Stimulated activated CD4-positive, alpha-beta T cell treated with anti-CD3 and anti-CD28 coated beads, Interleukin-1b, Interleukin-23, amount 100 ng/mL, for 24 hours (primary cell): ENCODE results near the gene OTOF.

ENCODE experiments used
- DNase-seq, 4 experiments: peaks; one replicate each; pipeline ENCODE4 v3.0.0-alpha.2; 2020; ENCODE audit warnings: low read depth in 4 of 4, low spot score in 1 of 4

OTOF gene

DNA sequence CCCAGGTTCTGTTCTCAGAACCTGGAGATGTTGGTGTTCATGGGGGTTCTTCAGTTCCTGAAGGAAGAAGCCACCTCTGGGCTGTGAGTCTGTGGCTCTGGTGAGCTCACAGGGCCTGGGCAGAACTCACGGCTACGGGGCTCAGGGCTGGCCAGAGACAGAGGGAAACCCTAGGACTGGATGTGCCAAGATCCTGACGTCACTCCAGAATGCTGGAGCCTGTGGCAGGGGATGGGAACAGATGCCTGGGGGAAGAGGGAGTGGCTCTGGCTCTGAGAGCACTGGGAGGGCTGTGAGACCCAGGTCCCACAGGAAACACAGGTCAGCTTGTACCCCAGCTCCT is at the start of gene OTOF:
Gene OTOF, minus strand, starts transcription at position 214 of the 343 bp plus-strand sequence.
- no peak for DNase-seq

DNA sequence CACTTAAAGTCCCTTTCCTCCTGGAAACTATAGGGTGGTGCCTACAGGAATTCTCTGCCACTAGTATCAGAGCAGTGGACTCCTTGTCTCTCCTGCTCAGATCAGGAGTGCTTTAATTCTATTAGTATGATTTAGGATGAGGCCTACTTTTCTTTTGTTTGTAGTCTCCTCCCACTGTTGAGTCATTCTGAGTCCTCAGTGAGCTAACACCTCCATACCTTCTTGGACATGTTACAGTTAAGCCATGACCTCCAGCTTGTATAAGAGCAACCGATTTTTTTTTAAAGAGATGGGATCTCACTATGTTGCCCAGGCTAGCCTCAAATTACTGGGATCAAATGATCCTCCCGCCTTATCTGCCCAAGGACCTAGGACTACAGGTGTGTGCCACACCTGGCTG is 48.7 kb upstream of the OTOF start:
- DNase-seq: no peak

DNA sequence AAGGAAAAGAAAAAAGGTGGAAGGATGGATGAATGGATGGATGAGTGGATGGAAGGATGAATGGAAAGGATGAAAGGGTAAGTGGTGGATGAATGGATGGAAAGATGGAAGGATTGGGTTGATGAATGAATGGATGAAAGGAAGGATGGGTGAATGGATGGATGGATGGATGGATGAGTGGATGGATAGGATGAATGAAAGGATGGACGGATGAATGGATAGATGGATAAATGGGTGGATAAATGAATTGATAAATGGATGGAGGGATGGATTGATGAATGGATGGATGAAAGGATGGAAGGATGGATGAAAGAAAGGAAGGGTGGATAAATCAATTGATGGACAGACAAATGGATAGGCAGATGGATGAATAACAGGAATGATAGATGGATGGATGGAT is 48.2 kb upstream of the OTOF start:
- no peak for DNase-seq

DNA sequence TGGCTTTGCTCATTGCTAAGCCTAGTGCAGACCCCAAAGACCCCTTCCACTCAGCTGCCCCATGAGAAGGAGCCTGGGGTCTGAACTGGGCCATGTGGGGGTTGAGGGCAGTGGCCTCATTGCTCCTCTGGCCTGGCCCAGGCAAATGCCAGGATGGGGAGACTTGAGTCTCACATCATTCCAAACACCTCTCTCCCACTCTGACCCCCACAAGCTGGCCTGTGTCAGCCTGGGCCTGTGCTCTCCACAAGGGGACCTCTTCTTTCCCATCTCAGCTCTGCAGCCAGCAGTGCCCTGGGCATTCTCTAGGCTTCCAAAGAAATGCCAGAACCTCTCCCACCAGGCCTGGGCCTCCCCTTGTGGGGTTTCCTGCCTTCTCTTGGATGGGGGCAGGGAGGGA is 45.8 kb upstream of the OTOF start:
- DNase-seq: no peak

DNA sequence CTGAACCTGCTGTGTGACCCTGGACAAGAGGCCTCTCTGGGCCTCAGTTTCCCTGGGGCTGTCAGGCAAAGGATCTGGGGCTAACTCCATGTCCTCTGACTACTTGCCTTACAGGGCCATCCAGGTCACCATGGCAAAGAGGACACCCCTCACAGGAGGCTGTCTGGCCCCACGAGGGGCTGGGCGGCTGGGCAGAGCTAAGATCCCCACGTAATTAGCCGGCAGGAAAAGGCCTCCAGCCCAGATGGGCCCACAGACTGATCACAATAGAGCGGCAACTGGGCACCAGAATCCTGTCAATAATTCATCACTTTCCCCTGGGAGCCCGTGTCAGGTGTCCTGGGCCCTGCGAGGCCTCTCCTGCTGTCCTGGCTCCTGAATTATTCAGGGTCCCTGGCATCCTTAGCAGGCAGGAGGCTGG is 44.8 kb upstream of the OTOF start:
- no peak for DNase-seq

DNA sequence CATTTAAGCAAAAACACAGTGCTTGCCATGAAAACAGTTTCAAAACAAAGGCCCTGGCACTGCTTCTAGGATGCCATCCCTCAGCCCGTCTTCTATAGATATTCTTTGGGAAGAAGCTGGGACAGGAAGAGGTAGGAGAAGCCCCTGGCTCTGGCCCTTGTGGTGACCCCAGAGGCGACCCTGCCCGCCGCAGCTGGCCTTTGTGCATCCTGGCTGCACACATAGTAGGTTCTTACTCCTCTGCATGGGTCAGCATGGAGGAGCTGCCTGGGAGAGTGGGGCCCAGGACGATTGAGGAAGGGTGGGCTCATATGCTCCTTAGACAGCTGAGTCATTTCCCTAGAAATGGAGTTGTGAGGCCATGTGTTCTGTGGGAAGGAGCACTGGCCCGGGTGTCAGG is 44.4 kb upstream of the OTOF start:
- no peak for DNase-seq

DNA sequence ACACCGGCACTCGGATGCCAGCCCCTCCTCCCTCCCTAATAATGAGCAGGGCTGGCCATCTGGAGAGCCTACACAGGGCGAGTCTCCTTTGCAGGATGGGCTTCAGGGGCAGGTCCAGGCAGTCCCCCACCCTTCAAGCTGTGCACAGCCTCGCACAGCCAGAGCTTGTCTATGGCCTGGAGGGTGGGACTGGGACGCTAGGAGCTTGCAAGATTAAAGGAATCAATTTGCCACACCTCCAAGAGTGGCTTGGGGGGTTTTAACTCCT is 43.9 kb upstream of the OTOF start:
- no peak for DNase-seq

DNA sequence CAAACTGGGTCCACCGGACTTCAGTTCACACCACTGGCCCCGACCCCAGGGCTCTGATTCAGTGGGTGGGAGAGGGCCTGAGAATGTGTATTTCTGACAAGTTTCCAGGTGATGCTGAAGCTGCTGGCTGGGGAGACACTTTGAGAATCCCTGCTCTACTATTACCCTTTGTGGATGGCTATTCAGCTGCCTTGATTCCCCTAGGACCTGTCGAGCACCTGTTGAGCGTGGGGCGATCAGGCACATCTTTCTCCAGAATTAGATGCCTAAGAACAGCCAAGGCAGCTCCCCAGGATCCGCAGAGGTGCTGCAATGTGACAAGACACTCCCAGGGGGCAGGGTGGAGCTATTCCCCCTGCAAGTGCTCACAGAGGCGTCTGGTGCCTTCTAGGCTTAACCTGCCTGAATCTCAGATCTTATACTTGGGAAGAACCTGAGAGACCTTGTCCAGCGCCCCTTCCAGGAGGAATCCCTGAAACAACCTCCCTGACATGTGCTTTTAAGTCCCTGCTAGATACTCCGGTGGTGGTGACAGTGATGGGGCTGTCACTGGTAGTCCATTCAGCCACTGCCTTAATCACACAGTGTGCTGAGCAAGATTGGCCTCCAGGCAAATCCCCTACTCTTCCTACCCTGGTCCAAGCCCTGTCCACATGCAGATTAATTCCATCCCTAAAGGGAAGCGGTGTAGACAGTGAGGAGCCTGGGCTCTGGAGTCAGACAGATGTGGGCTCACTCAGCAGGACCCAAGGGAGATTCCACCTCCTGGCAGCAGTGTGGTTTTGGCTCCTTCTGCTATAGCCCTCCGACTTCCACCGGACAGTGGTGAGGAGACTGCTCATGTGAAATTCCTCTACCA is 43.4 kb upstream of the OTOF start:
- no peak for DNase-seq

DNA sequence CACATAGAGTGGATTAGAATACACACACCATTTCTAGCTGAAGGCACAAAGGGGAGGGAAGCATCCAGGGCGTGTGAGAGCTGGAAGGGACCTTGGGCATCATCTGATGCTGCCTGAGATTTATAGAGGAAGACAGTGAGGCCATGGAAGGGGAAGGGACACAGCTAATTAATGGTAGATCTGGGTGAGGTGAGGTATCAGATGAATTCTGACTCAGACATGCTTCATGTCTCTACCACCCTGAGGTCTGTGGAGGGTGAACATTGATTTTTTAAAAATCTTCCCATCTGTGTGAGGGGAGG is 42.2 kb upstream of the OTOF start:
- DNase-seq: no peak

DNA sequence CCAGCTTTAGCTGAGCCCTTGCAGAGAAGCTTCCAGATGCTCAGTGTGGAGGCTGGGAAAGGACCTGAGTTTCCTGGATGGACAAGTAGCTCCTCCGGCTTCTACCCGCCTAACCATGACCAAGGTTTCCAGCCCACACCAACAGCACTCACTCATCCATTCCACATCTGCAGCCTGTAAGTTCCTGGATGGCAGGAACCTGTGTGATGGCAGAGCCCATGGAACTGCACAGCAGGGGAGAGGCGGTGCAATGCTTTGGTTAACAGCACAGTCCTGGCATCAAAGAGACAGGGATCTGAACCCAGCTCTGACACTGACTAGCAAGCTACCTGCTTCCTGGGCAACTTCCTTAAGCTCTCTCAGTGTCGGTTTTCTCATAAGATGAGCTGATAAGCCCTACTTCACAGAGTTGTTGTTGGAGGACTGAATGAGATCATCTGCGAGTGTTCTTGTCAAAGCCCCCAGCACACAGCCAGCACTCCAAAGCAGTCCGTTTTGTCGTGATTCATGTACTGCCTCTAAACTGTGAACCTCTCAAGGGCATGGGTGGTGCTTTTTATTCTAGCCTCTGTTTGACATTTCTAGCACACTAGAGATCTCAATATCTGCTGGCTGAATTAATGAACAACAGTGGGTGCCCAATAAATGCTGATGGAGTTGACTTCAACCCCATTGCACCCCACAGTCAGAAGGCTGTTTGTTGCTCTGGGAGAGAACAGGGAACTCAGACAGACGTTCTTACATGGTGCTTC is 41.6 kb upstream of the OTOF start:
- no peak for DNase-seq

DNA sequence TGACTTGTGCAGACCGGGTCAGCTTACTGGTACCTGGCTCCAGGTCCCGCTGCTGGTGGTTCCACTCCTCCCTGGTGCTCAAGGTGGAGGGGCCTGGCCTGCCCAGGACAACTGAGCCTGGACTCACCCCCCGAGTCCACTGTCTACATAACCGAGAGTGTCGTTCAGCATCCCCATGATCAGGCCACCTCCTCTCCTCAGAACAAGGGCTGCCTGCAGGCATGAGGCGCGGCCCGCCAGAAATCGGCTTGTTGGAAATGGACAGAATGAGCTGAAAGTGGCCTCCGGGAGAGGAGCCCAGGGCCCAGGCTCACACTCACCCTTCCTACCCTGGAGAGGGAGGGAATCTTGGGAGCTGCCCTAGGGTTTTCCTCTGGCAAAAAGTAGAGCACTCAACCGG is 38.9 kb upstream of the OTOF start:
- no peak for DNase-seq

DNA sequence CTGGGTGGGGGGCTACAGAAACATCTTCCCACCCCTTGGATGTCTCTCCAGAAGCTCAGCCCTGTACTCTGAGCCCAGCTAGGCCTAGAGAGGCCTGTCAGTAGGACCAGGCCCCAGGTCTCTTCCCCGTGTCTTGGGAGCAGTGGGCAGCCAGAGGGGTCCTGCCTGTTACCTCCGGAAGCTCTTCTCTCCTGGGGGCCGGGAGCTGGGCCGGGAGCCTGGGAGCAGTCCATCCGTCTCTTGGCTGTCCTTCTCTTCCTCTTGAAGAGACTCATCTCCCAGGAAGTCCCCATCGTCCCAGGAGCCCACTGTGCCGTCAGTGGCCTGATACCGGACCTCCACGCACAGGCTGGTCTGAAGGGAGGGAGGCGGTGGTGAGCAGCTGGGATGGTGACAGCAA is 38.3 kb upstream of the OTOF start:
- no peak for DNase-seq

DNA sequence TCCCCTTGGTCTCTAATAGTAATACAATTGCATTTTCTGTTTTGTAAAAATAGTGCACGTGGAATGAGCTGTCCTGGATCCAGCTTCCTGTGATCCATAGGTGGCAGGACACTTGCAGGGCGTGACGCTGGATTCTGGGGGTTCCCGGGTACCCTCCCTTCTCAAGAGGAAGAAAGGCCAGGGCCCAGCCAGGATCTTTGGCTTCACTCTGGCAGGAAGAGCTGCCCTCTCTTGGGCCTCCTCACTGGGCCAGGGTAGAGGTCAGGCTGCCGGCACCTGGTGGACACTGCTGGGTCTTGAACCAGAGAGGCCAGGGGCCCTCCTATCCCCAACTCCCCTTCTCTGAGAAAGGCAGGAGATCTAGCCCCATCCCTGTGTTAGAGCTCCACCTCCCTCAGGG is 37.8 kb upstream of the OTOF start:
- no peak for DNase-seq

DNA sequence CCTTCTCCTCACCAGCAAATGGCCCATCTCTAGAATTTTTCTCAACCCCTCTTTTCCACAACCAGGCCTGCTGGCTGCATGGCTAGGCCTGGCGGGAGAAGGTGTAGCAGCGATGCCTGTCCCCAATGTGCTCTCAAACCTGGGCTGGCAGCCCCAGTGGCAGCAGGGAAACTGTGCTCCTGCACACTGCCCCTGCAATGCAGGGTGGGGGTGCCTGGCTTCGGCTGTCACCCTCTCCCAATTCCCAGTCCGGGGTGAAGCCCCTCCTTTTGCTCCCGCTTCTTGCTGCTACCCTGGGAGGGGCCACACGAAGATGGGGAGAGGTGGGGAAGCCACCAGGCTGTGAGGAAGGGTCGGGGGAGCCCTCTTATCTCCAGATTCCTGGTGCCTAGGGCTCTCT is 36.1 kb upstream of the OTOF start:
- DNase-seq: no peak

DNA sequence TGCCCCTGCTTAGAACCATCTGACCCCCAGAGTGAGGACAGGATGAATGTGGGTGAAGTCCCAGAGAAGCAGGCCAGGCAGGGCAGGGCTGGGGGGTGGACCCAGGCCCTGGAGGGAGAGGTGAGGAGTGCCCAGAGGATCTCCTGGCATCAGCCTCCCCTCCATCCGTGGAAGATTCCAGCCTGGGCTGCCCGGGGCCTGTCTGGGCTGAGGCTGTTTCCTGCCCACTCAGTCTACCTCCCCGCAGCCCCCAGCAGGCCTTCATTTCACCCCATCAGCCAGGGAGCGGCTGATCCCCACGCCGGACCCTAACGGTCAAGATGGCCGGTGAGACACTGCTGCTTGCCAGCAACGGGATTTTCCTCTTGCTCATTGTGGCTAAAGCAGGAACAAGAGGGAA is 35.3 kb upstream of the OTOF start:
- no peak for DNase-seq

DNA sequence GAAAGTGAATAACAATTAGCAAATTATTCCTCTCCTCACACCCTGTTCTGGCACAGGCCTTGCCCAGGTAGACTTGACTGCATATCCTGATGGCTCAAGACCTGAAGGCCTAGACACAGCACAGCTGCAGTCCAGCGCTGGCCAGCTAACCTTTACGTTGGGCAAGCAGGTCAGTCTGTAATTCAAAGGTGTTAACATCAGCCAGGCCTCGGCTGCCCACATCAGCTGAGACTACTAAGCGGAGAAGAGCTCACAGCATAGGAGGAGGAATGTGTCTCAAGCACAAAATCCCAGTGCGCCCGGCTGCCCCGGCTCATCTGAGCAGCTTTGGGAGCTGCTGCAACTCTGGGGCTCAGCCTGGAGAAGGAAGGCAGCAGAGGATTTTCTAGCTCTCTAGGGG is 33.5 kb upstream of the OTOF start:
- DNase-seq: no peak

DNA sequence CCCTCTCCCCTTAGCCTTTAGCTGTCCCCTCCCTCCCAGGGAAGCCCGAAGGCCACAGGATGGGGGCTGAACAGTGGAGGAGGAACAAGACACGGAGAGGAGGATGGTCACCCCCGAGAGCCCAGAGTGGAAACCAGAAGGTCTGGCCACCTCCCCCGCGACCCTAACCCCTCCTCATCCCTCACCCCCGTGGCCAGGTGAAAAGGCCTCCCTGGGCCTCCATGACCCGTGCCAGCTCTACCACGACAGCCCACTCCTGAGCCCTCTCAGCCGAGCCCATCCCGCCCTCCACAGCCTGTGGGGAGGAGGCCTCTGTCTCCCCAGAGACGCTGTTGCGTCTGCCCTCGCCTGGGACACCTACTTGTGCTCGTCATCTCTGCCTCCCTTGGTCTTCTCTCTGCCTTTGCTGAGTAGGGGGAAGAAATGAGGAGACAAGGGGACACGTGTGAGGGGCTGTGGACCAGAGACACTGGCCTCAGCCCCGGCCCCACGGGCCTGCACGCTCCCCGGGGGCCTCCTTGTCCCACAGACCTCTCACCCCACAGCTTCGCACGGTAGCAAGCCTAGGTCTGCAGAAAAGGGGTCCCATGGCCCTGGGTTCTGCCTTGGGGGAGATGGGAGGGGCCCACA is 32.5 kb upstream of the OTOF start:
- no peak for DNase-seq

DNA sequence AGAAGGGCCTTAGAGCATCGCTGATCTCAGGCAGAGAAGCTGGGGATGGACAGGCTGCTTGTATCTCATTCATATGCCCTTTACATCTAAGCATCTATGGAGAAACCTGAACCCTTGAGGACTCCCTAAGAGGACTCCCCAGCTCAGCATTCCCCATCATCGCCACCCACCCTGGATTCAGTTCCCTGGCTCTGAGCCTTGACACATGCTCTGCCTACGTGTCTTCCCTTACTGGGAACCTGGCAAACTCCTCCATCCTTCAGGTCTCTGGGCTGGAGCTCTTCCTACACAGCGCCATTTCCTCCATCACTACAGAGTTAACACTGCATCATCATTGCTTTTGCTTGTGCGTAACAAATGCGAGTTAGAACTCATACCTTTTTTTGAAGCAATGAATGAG is 31.2 kb upstream of the OTOF start:
- no peak for DNase-seq

DNA sequence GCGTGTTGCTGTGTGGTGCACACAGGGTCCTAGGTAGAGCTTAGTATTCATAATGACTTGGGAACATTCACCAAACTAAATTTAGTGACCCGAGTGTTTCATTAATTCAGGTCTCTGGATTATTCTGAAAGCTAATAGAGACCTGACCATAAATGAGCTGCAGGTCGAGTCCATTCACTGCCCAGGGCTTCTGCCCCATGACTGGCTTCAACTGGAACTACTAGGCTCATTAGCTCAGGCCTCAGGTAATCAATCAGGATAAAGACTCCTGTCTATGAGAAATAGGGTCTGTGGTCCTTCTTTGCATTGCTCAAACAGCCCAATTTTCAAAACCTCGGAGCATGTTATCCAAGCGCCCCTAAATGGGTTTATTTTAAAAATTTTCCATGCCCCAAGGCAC is 30.0 kb upstream of the OTOF start:
- DNase-seq: no peak

DNA sequence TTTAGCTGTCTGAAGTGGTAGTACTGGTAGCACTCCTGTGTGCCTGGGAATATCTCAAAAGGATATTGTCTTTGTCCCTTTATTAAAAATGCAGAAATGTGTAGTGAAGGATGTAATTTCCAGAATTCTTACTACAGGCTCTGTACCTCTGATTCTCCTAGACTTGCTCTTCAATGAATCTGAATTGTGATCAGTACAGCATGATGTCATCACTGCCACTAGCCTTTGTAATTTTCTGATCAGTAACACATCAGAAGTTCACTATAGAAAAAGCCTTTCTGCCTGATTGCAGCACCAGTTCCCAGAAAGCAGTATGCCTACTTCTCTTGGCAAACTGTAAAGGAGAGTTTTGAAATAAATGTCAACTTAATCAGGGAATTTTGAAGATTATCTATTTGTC is 29.2 kb upstream of the OTOF start:
- no peak for DNase-seq

DNA sequence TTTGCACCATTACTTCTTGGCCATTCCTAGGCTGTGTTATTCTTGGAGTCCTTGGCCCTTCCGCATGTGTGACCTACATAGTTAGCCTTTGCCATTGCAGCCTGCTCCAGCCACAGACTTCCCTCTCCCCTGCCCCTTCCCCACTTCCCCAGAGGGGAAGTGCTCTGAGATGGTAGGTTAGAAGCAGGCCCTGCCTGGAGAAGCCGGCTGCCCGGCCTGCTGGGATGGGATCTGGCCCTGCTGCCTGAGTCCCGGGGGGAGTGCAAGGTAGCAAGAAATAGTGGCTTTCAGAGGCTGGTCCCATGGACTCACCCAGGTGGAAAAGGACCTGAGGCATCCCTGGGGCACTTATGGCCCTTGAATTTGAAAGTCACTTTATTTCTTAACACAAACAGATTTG is 28.4 kb upstream of the OTOF start:
- DNase-seq: no peak

DNA sequence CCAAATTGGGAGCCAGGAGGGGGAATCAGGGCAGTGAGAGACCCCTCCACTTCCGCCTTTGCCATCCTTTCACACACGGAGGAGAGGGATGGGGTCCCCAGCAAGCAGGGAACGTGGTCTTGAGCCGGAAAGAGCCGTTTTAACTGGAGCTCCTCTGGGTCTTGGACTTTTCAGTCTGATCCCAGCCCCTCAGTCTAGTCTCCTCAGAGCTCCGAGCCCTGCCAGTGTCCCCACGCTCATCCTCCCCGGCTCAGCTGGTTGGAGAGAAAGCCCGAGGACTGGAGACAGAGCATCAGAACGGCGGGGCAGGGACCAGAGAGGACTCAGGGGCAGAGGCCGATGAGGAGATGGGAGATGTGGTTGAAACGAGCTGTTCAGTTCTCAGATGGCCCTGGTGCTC is 26.1 kb upstream of the OTOF start:
- DNase-seq: no peak
